ENCODE data around the gene HNRNPA1L2.
"Not testable (repeated sequence)": the region's sequence is repeated elsewhere in the genome, so short reads cannot be mapped to it uniquely, and the experiment has no call there.

HNRNPA1L2 gene

GRCh38 chr13:52642131-52642530, at the start of gene HNRNPA1L2:
Gene HNRNPA1L2 (plus strand): TSS chr13:52642431. CDS start chr13:52642493, 62 bp downstream.
- Histone ChIP-seq H3F3A (ENCODE audit: low read depth) (no peaks in the 10 kb centered on the region), H3K79me2 (ENCODE audit: insufficient read depth, low read length) (no peaks in the 10 kb centered on the region), H3K9me3 (ENCODE audit: insufficient read depth, low read depth, low read length) (no peaks in the 10 kb centered on the region), H3K9ac (ENCODE audit: low read depth, low read length, poor library complexity, severe bottlenecking) (no peak within 1 kb of the TSS), H3K27me3 (ENCODE audit: insufficient read depth, low read length, poor library complexity, severe bottlenecking) (no peaks in the 10 kb centered on the region), H3K36me3 (ENCODE audit: insufficient read depth, low read length) (peaks cover 43% of the 10 kb centered on the region; the same call in 1 of the 2 replicates), H4K20me1 (ENCODE audit: insufficient read depth, low read length, poor library complexity, severe bottlenecking) (no peaks in the 10 kb centered on the region), H3K4me1 (ENCODE audit: insufficient read depth, low read length, poor library complexity, severe bottlenecking) (no peaks in the 10 kb centered on the region), H3K4me3 (ENCODE audit: low read length, poor library complexity, severe bottlenecking) (no peak within 1 kb of the TSS), H3K4me2 (ENCODE audit: low read depth, low read length, poor library complexity, severe bottlenecking) (no peak within 1 kb of the TSS), H3K9me2 (replicated peaks; ENCODE audit: low read depth, low read length) (no peaks in the 10 kb centered on the region), H2AFZ (ENCODE audit: low read length) (no peak within 1 kb of the TSS)
- no peak for TF ChIP-seq CTCF (conservative IDR thresholded peaks at IDR 0.05; ENCODE audit: low read length)
- no peak for TF ChIP-seq EZH2phosphoT487 (IDR thresholded peaks at IDR 0.05; ENCODE audit: borderline replicate concordance)

GRCh38 chr13:52593175-52593574, 49.1 kb upstream of the HNRNPA1L2 start:
- not testable (repeated sequence) for H4K20me1 ChIP-seq (ENCODE audit: insufficient read depth, low read length, poor library complexity, severe bottlenecking); H3K9me2 ChIP-seq (replicated peaks; ENCODE audit: low read depth, low read length); H3K36me3 ChIP-seq (ENCODE audit: insufficient read depth, low read length); H3K4me2 ChIP-seq (ENCODE audit: low read depth, low read length, poor library complexity, severe bottlenecking); H2AFZ ChIP-seq (ENCODE audit: low read length); H3K9me3 ChIP-seq (ENCODE audit: insufficient read depth, low read depth, low read length); H3F3A ChIP-seq (ENCODE audit: low read depth); H3K27me3 ChIP-seq (ENCODE audit: insufficient read depth, low read length, poor library complexity, severe bottlenecking); H3K4me1 ChIP-seq (ENCODE audit: insufficient read depth, low read length, poor library complexity, severe bottlenecking); H3K4me3 ChIP-seq (ENCODE audit: low read length, poor library complexity, severe bottlenecking); H3K79me2 ChIP-seq (ENCODE audit: insufficient read depth, low read length); H3K9ac ChIP-seq (ENCODE audit: low read depth, low read length, poor library complexity, severe bottlenecking)

GRCh38 chr13:52593812-52594211, 48.4 kb upstream of the HNRNPA1L2 start:
- H3K36me3 ChIP-seq (ENCODE audit: insufficient read depth, low read length); H4K20me1 ChIP-seq (ENCODE audit: insufficient read depth, low read length, poor library complexity, severe bottlenecking); H3K9me3 ChIP-seq (ENCODE audit: insufficient read depth, low read depth, low read length); H3K27me3 ChIP-seq (ENCODE audit: insufficient read depth, low read length, poor library complexity, severe bottlenecking); H3K4me3 ChIP-seq (ENCODE audit: low read length, poor library complexity, severe bottlenecking); H3K9ac ChIP-seq (ENCODE audit: low read depth, low read length, poor library complexity, severe bottlenecking); H3K9me2 ChIP-seq (replicated peaks; ENCODE audit: low read depth, low read length); H2AFZ ChIP-seq (ENCODE audit: low read length); H3F3A ChIP-seq (ENCODE audit: low read depth); H3K4me1 ChIP-seq (ENCODE audit: insufficient read depth, low read length, poor library complexity, severe bottlenecking); H3K4me2 ChIP-seq (ENCODE audit: low read depth, low read length, poor library complexity, severe bottlenecking); H3K79me2 ChIP-seq (ENCODE audit: insufficient read depth, low read length): not testable (repeated sequence)

GRCh38 chr13:52594295-52594694, 47.9 kb upstream of the HNRNPA1L2 start:
- not testable (repeated sequence) for H4K20me1 ChIP-seq (ENCODE audit: insufficient read depth, low read length, poor library complexity, severe bottlenecking); H3K4me3 ChIP-seq (ENCODE audit: low read length, poor library complexity, severe bottlenecking); H3K4me2 ChIP-seq (ENCODE audit: low read depth, low read length, poor library complexity, severe bottlenecking); H3K9ac ChIP-seq (ENCODE audit: low read depth, low read length, poor library complexity, severe bottlenecking); H3K4me1 ChIP-seq (ENCODE audit: insufficient read depth, low read length, poor library complexity, severe bottlenecking); H3K79me2 ChIP-seq (ENCODE audit: insufficient read depth, low read length); H3K9me3 ChIP-seq (ENCODE audit: insufficient read depth, low read depth, low read length); H3K27me3 ChIP-seq (ENCODE audit: insufficient read depth, low read length, poor library complexity, severe bottlenecking); H3F3A ChIP-seq (ENCODE audit: low read depth); H2AFZ ChIP-seq (ENCODE audit: low read length); H3K9me2 ChIP-seq (replicated peaks; ENCODE audit: low read depth, low read length); H3K36me3 ChIP-seq (ENCODE audit: insufficient read depth, low read length)

GRCh38 chr13:52597676-52598075, 44.6 kb upstream of the HNRNPA1L2 start:
- Histone ChIP-seq H3K9me2 (replicated peaks; ENCODE audit: low read depth, low read length) (no peaks in the 10 kb centered on the region), H4K20me1 (ENCODE audit: insufficient read depth, low read length, poor library complexity, severe bottlenecking) (no peaks in the 10 kb centered on the region), H3K9ac (ENCODE audit: low read depth, low read length, poor library complexity, severe bottlenecking) (no peak overlapping the region), H3K4me2 (ENCODE audit: low read depth, low read length, poor library complexity, severe bottlenecking) (no peak overlapping the region), H3K4me1 (ENCODE audit: insufficient read depth, low read length, poor library complexity, severe bottlenecking) (peaks cover 8% of the 10 kb centered on the region), H3K4me3 (ENCODE audit: low read length, poor library complexity, severe bottlenecking) (no peak overlapping the region), H3K9me3 (ENCODE audit: insufficient read depth, low read depth, low read length) (no peaks in the 10 kb centered on the region), H2AFZ (ENCODE audit: low read length) (no peak overlapping the region), H3F3A (ENCODE audit: low read depth) (no peaks in the 10 kb centered on the region), H3K27me3 (ENCODE audit: insufficient read depth, low read length, poor library complexity, severe bottlenecking) (no peaks in the 10 kb centered on the region), H3K79me2 (ENCODE audit: insufficient read depth, low read length) (no peaks in the 10 kb centered on the region), H3K36me3 (ENCODE audit: insufficient read depth, low read length) (no peaks in the 10 kb centered on the region)
- TF ChIP-seq CTCF (conservative IDR thresholded peaks at IDR 0.05; ENCODE audit: low read length) (no peak), EZH2phosphoT487 (IDR thresholded peaks at IDR 0.05; ENCODE audit: borderline replicate concordance) (no peak)
